GM12875 (cell line): ENCODE data around the gene ZACN.
"Not testable (repeated sequence)": the region's sequence is repeated elsewhere in the genome, so short reads cannot be mapped to it uniquely, and the experiment has no call there.

Experiments
- H3K4me3 ChIP-seq: one replicate; pipeline ENCODE4 v1.5.1; 2011; ENCODE audit warnings: low read depth, low read length, control low read depth
- TF ChIP-seq, protein P1 (sequence below): IDR thresholded peaks from 2 replicates; pipeline ENCODE4 v1.5.1; 2011; ENCODE audit warnings: low read depth, mild to moderate bottlenecking, control low read depth, inconsistent platforms, low read length, moderate library complexity, borderline replicate concordance; ENCODE audit not compliant: insufficient read depth

Gene ZACN

DNA sequence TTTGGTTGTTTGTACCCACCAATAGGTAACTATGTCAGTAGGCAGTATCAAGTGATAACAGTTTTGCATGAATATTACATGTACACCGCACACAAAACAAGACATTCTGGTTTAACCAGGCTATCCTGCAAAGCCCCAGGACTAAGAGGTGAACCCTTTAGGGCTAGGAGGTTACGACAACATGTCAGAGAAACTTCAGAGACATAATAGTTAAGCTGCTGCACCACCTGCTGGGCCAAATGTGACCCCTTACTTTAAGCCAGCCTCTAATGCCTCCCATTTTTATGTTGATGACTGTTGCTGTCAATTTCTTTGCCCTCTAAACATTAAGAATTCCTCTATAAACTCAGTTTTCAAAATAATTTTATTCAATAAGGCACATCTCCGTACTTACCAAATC lies 22.1 kb upstream of the ZACN start:
- TF ChIP-seq, protein P1, sequence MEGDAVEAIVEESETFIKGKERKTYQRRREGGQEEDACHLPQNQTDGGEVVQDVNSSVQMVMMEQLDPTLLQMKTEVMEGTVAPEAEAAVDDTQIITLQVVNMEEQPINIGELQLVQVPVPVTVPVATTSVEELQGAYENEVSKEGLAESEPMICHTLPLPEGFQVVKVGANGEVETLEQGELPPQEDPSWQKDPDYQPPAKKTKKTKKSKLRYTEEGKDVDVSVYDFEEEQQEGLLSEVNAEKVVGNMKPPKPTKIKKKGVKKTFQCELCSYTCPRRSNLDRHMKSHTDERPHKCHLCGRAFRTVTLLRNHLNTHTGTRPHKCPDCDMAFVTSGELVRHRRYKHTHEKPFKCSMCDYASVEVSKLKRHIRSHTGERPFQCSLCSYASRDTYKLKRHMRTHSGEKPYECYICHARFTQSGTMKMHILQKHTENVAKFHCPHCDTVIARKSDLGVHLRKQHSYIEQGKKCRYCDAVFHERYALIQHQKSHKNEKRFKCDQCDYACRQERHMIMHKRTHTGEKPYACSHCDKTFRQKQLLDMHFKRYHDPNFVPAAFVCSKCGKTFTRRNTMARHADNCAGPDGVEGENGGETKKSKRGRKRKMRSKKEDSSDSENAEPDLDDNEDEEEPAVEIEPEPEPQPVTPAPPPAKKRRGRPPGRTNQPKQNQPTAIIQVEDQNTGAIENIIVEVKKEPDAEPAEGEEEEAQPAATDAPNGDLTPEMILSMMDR: no peak
- no peak overlapping the region for H3K4me3 ChIP-seq

DNA sequence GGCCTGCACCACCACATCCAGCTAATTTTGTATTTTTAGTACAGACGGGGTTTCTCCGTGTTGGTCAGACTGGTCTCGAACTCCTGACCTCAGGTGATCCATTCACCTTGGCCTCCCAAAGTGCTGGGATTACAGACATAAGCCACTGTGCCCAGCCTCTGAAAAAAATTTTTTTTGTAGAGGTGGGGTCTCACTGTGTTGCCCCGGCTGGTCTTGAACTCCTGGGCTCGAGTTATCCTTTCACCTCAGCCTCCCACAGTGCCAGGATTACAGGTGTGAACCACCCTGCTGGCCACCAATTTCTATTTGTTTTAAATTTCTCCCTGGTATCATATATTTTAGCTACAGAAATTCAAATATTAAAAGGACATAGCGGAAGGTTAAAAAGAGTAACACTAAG lies 20.7 kb upstream of the ZACN start:
- H3K4me3 ChIP-seq: not testable (repeated sequence)

DNA sequence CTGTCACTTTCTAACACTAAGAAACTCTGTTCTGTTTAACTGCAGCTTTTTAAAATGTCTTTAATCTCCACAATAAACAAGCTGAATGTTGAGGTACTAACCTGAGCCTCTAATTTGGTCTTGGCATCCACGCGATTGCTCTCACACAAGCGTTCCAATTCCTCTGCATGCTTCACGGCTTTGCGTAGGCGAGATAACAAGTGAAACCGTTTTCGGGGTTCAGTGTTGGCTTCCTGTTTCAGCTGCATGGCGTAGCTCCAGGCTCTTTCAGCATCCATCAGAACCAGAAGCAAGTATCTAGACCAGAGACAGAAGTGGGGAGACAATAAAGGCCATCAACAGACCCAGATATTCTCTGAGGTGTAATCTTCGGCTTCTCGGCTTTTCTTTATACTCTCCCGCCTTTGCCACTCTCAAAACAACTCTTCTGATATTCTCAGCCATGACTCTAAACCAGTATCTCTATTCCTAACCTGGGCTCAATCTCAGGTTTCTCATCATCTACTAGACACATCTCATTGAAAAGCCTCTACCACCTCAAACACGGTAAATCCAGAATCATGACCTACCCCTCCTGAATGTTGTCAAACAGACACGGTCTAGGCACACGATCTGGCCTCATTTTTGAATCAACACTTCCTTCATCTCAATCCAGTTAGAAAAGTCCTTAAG lies 15.0 kb upstream of the ZACN start:
- no peak overlapping the region for H3K4me3 ChIP-seq
- TF ChIP-seq, protein P1: no peak

DNA sequence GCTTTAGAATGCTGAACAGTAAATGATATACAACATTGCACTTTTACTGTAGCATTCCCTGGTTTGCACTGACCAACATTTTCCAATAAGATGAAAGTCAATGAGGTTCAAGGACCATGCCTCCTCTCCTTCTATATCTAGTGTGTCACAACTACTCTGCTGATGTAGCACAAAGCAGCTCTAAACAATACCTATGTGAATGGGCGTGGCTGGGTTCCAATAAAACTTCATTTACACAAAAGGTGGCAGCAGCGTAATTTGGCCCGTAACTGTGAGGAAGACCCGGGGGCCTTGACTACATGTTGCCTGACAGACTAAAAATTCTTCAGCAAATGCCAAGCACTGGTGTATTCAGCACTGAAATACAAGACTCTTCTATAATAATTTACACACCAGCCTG lies 13.2 kb upstream of the ZACN start:
- no peak overlapping the region for H3K4me3 ChIP-seq
- TF ChIP-seq, protein P1: no peak

DNA sequence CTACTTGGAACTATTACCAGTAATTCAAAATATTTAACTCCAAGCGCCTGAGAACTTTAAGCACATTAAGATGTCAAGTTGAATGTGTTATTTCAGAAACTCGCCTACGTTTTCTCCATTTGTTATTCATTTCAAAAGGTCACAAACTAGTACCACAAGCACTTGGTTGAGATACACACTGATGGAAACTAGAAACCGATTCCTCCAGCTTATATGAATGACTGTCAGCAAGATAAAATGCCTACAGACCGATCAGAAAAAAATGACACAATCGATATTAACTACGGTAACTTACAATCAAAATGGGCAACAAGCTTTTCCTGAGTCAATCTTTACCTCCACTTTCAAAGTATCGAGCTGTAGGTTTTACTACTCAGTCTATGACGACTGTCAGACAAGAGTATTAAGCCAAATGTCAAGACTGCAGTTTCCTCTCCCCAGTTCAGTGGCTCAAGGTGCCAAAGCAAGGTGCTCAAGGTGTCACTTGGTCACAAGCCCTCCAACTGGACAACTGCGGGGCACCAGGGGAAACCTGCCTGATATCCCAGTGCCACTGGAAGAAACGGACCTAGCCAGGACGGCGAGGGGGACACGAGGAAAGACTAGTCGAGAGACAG lies 7.3 kb upstream of the ZACN start:
- H3K4me3 ChIP-seq: peak overlapping the region; percentile 71

DNA sequence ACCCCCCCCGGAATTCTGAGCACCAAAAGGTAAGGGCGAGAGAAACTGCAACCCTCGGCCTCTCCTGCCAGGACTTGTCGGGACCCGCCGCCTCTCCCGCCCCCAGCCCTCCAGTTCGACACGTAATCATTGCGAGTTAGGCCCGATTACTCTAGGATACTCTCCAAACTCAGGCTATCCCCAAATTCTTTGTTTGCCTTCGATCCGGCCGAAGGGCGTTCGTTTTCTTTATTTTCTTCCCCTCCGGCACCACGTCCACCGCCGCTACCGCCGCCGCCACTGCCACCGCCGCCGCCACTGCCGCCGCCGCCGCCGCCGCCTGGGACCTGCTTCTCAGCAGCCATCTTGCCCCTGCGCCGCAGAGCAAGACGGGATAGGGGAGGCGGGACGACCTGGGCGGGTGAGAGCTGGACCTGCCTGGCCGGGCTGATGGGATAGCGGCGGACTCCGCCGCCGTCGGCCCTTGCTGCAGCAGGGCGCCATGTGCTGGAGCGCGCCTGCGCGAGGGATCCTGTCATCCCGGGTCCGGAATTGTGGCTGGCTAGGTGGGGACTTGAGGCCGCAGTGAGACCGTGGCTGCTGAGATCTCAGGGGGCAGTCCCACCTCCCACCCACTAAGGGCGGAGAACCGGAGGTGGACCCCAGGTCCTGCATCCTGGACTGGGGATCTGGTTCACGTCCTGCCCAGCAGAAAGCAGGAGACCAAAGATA lies 6.7 kb upstream of the ZACN start, which contains the start of gene SRP68:
TSS of gene SRP68 (minus strand) at position 370 of the 711 bp plus-strand sequence. CDS start at position 344, 26 bp downstream.
- TF ChIP-seq, protein P1: no peak
- H3K4me3 ChIP-seq: peak within 1 kb of the TSS; percentile 71

More for the DNA sequence above, 7.3 kb upstream of the ZACN start:
- TF ChIP-seq, protein P1: no peak

DNA sequence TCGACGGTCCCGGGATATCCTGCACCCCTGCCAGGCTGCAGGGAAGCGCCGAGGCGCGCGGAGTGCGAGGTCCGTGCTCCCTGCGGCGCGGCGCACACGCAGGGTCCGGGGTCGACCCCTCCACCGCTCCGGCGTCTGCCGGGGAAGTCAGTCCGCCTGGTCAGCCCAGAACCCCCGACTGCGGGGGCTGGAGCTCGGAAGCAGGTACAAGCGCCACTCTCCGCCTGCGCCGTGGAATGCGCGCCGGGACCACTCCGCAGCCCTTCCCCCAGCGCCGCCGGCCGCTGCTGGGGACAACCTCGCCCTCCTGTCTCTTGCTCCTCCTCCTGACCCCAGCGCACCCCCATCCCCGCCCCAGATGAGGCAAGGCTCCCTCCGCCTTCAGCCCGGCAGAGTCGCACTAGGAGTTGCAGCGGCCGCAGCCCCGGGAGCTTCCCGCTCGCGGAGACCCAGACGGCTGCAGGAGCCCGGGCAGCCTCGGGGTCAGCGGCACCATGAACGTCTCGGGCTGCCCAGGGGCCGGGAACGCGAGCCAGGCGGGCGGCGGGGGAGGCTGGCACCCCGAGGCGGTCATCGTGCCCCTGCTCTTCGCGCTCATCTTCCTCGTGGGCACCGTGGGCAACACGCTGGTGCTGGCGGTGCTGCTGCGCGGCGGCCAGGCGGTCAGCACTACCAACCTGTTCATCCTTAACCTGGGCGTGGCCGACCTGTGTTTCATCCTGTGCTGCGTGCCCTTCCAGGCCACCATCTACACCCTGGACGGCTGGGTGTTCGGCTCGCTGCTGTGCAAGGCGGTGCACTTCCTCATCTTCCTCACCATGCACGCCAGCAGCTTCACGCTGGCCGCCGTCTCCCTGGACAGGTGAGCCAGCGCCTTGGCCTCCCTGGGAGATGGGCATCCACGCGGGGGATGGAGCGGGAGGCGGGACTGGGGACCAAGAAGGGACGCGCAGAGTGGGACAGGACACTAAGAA lies 4.3 kb upstream of the ZACN start, which contains the start of gene GALR2:
TSS of gene GALR2 (plus strand) at position 392 of the 974 bp plus-strand sequence. CDS start at position 495, 103 bp downstream.
- TF ChIP-seq, protein P1: no peak
- H3K4me3 ChIP-seq: no peak within 1 kb of the TSS
